Measurements from ENCODE around the gene GRIK2.

GRIK2 gene

GRCh38 chr6:101921829-101922450, 528.4 kb downstream of the GRIK2 start:
- no peak for DNase-seq

- no peak for DNase-seq
These were observed 532.8 kb downstream of the GRIK2 start for GRCh38 chr6:101926149-101926925.

- no peak for DNase-seq
These were observed 538.3 kb downstream of the GRIK2 start for GRCh38 chr6:101931766-101932165.

- DNase-seq, result no peak
These were observed 539.2 kb downstream of the GRIK2 start for GRCh38 chr6:101932704-101933103.

GRCh38 chr6:101935732-101936131, 542.2 kb downstream of the GRIK2 start:
- no peak for DNase-seq

- DNase-seq, result no peak
These were observed 543.0 kb downstream of the GRIK2 start for GRCh38 chr6:101936516-101936915.

- DNase-seq, result no peak
These were observed 543.6 kb downstream of the GRIK2 start for GRCh38 chr6:101937108-101937507.

- DNase-seq, result no peak
These were observed 546.9 kb downstream of the GRIK2 start for GRCh38 chr6:101940391-101940790.

- no peak for DNase-seq
These were observed 563.5 kb downstream of the GRIK2 start for GRCh38 chr6:101956961-101957360.

GRCh38 chr6:101961357-101961756, 567.8 kb downstream of the GRIK2 start:
- no peak for DNase-seq

- DNase-seq, result no peak
These were observed 587.4 kb downstream of the GRIK2 start for GRCh38 chr6:101980924-101981323.

- no peak for DNase-seq
These were observed 593.0 kb downstream of the GRIK2 start for GRCh38 chr6:101986476-101986875.

- DNase-seq, result no peak
These were observed 598.8 kb downstream of the GRIK2 start for GRCh38 chr6:101992286-101992685.

GRCh38 chr6:101994521-101994920, 601.0 kb downstream of the GRIK2 start:
- no peak for DNase-seq

- DNase-seq, result no peak
These were observed 621.9 kb downstream of the GRIK2 start for GRCh38 chr6:102015431-102015830.

- DNase-seq, result no peak
These were observed 628.8 kb downstream of the GRIK2 start for GRCh38 chr6:102022281-102022680.

- DNase-seq, result no peak
These were observed 629.3 kb downstream of the GRIK2 start for GRCh38 chr6:102022803-102023202.

- no peak for DNase-seq
These were observed 630.6 kb downstream of the GRIK2 start for GRCh38 chr6:102023977-102024657.

- no peak for DNase-seq
These were observed 633.1 kb downstream of the GRIK2 start for GRCh38 chr6:102026649-102027048.

- DNase-seq, result no peak
These were observed 634.7 kb downstream of the GRIK2 start for GRCh38 chr6:102028176-102028575.

GRCh38 chr6:102038964-102039363, 645.5 kb downstream of the GRIK2 start:
- DNase-seq, result no peak

GRCh38 chr6:102039441-102039840, 645.9 kb downstream of the GRIK2 start:
- no peak for DNase-seq

- no peak for DNase-seq
These were observed 657.5 kb downstream of the GRIK2 start for GRCh38 chr6:102051001-102051400.

GRCh38 chr6:102051720-102052119, 658.2 kb downstream of the GRIK2 start:
- DNase-seq, result no peak

All from NCI-H2107 (cell line).